ENCODE data around the gene RIPOR3. TPM values are rescaled to one million over a fixed set of nuclear protein-coding genes. Genes with fewer than 3 reads are reported as not detected.

The RIPOR3 gene
- total and polyA plus RNA-seq, 9 of the 15 experiments (the other 6 are each of a cell fraction or from before 2014, with no cell fraction given), result 3.3 to 62.7 (median 21.4) TPM

- TF ChIP-seq ZNF668 (CRISPR knock-in tag; IDR thresholded peaks at IDR 0.05), result no peak
Observed at GRCh38 chr20:50652702-50653294, 38.5 kb downstream of the RIPOR3 start (continued).

DNA sequence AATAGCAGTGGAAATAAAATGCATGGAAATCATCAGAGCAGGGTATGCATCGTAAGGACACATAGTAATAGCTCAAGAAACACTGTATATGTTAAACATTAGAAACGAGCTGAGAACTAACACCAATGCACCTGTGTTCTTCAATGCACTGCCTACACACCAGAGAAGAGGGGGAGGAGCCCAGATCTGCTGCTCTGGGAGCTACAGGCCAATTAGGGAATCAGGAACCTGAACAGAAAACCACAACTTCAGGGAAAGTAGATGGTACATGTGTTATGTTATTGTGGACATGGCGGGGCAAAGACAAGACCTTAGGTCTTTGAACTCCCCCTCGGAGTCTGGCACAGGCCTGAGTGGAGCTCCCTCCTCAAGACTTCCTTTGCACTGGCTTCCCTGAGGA lies 39.7 kb downstream of the RIPOR3 start:
- Histone ChIP-seq H4K20me1 (replicated peaks; ENCODE audit: control insufficient read depth, insufficient read depth, low read length) (no peaks in the 10 kb centered on the region), H3K9me3 (replicated peaks; ENCODE audit: control insufficient read depth, insufficient read depth, low read depth, low read length) (peaks cover 4% of the 10 kb centered on the region), H3K79me2 (ENCODE audit: control insufficient read depth, insufficient read depth, low read length) (peaks cover 69% of the 10 kb centered on the region), H3K27me3 (ENCODE audit: control insufficient read depth in 2 of 2, insufficient read depth in 2 of 2, low read length in 2 of 2) (no peaks in the 10 kb centered on the region), H3K9me1 (ENCODE audit: control insufficient read depth, insufficient read depth, low read length) (no peaks in the 10 kb centered on the region), H3K4me2 (ENCODE audit: insufficient read depth, low read length) (no peak overlapping the region), H3K4me1 (replicated peaks in 1 of 2; ENCODE audit: control insufficient read depth in 2 of 2, insufficient read depth in 2 of 2, low read length in 2 of 2) (no peaks in the 10 kb centered on the region), H2AFZ (ENCODE audit: low read depth, low read length) (no peak overlapping the region), H3K9ac (ENCODE audit: insufficient read depth in 1 of 2, low read depth in 2 of 2, low read length in 2 of 2) (no peak overlapping the region), H3K4me3 (no peak overlapping the region), H3K36me3 (ENCODE audit: control insufficient read depth, insufficient read depth, low read length) (peaks cover 34% of the 10 kb centered on the region), H3K27ac (ENCODE audit: extremely low read depth, low read depth, low read length) (no peak overlapping the region)
- in situ Hi-C loops (cut with MboI) (no loop called here), intact Hi-C loops (cut with micrococcal nuclease) (no loop called here)
- no TSS peak for BruUV-seq (replicated peaks)
- DNase-seq (ENCODE audit: extremely low read depth in 1 of 4, low spot score in 3 of 4) (no peak), FAIRE-seq (no peak), ATAC-seq (no peak)
- whole genome bisulfite sequencing (ENCODE audit: insufficient coverage, low coverage, missing lambda C conversion rate), result 86% methylated on average over 4 of the region's 4 CpGs
- CTCF ChIA-PET (ENCODE audit: low intra/inter-chr PET ratio), result no interaction called here
- POLR2A ChIA-PET, result interaction anchor here (1.2 kb wide), 1 partner anchor 10 kb away, joined by 4 read pairs; no protein-coding TSS in a partner anchor
- TF ChIP-seq DACH1 (IDR thresholded peaks at IDR 0.05; ENCODE audit: partially characterized antibody) (no peak), EHMT2 (IDR thresholded peaks at IDR 0.05) (no peak)

DNA sequence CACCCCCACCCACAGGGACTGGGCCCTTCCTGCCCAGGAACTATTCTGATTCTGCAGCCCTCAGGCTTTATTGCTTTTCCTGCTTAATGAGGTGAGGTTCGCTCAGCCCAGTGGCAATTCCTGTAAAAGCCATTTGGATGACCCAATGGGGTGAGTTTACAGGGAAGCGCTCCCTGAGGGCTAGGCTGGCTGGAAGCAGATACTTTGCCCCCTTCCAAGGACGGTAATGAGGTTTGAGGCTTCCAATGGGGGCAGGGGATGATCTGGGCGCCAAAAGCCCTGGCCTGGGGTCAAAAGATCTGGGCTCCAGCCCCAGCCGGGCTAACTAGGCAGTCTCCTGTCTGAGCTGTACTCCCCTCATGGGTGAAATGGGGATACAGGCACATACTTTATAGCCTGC lies 41.8 kb downstream of the RIPOR3 start:
- intact Hi-C loops (cut with micrococcal nuclease) (no loop called here), in situ Hi-C loops (cut with MboI) (no loop called here)
- H3K4me2 ChIP-seq (ENCODE audit: insufficient read depth, low read length), result no peak overlapping the region
- no TSS peak for BruUV-seq (replicated peaks)
- H3K36me3 ChIP-seq (ENCODE audit: control insufficient read depth, insufficient read depth, low read length), result peaks cover 33% of the 10 kb centered on the region
- peaks cover 4% of the 10 kb centered on the region for H3K9me3 ChIP-seq (replicated peaks; ENCODE audit: control insufficient read depth, insufficient read depth, low read depth, low read length)
- ChIA-PET POLR2A (no interaction called here), CTCF (ENCODE audit: low intra/inter-chr PET ratio) (no interaction called here)
- FAIRE-seq, result no peak
- H3K27me3 ChIP-seq (ENCODE audit: control insufficient read depth in 2 of 2, insufficient read depth in 2 of 2, low read length in 2 of 2), result no peaks in the 10 kb centered on the region
- peaks cover 67% of the 10 kb centered on the region for H3K79me2 ChIP-seq (ENCODE audit: control insufficient read depth, insufficient read depth, low read length)
- no peak overlapping the region for H3K9ac ChIP-seq (ENCODE audit: insufficient read depth in 1 of 2, low read depth in 2 of 2, low read length in 2 of 2)
- DNase-seq (ENCODE audit: extremely low read depth in 1 of 4, low spot score in 3 of 4), result no peak
- no peak overlapping the region for H2AFZ ChIP-seq (ENCODE audit: low read depth, low read length)
- H3K4me3 ChIP-seq, result no peak overlapping the region
- peaks cover 0 to 7% of the 10 kb centered on the region in 2 experiments; a peak in 2 of 5 replicates for H3K4me1 ChIP-seq (replicated peaks in 1 of 2; ENCODE audit: control insufficient read depth in 2 of 2, insufficient read depth in 2 of 2, low read length in 2 of 2)
- H3K9me1 ChIP-seq (ENCODE audit: control insufficient read depth, insufficient read depth, low read length), result peaks cover 3% of the 10 kb centered on the region
- no peaks in the 10 kb centered on the region for H4K20me1 ChIP-seq (replicated peaks; ENCODE audit: control insufficient read depth, insufficient read depth, low read length)
- no peak for ATAC-seq
- H3K27ac ChIP-seq (ENCODE audit: extremely low read depth, low read depth, low read length), result no peak overlapping the region
- WGBS (ENCODE audit: insufficient coverage, low coverage, missing lambda C conversion rate), result 99% methylated on average over 5 of the region's 5 CpGs
- TF ChIP-seq PHB (CRISPR knock-in tag; IDR thresholded peaks at IDR 0.05), result no peak
- no peak for TF ChIP-seq HNRNPUL1 (IDR thresholded peaks at IDR 0.05; ENCODE audit: low read length)
- TF ChIP-seq ZNF232 (CRISPR knock-in tag; IDR thresholded peaks at IDR 0.05), result no peak
- TF ChIP-seq ZNF143 (CRISPR knock-in tag; IDR thresholded peaks at IDR 0.05), result no peak
- TF ChIP-seq CTCFL (IDR thresholded peaks at IDR 0.05; ENCODE audit: borderline replicate concordance, insufficient read depth, low read depth, low read length, poor library complexity, severe bottlenecking), result no peak
- TF ChIP-seq POLR3A (IDR thresholded peaks at IDR 0.05; ENCODE audit: borderline replicate concordance, extremely low read depth, insufficient read depth, insufficient read length), result no peak
- TF ChIP-seq, protein P1, sequence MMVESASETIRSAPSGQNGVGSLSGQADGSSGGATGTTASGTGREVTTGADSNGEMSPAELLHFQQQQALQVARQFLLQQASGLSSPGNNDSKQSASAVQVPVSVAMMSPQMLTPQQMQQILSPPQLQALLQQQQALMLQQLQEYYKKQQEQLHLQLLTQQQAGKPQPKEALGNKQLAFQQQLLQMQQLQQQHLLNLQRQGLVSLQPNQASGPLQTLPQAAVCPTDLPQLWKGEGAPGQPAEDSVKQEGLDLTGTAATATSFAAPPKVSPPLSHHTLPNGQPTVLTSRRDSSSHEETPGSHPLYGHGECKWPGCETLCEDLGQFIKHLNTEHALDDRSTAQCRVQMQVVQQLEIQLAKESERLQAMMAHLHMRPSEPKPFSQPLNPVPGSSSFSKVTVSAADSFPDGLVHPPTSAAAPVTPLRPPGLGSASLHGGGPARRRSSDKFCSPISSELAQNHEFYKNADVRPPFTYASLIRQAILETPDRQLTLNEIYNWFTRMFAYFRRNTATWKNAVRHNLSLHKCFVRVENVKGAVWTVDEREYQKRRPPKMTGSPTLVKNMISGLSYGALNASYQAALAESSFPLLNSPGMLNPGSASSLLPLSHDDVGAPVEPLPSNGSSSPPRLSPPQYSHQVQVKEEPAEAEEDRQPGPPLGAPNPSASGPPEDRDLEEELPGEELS (CRISPR knock-in tag; IDR thresholded peaks at IDR 0.05; ENCODE audit: borderline replicate concordance), result no peak

All from K562 (cell line).